Measurements from ENCODE around the gene ALDH1A3.

The ALDH1A3 gene

GRCh38 chr15:100859970-100860828, 19.4 kb upstream of the ALDH1A3 start:
- no peaks in the 10 kb centered on the region for H3K36me3 ChIP-seq (ENCODE audit: control insufficient read depth, insufficient read depth, low read length)
- H3K4me1 ChIP-seq (ENCODE audit: control insufficient read depth, insufficient read depth, low read length, poor library complexity, severe bottlenecking) = no peaks in the 10 kb centered on the region
- 90 to 98% methylated on average over 6 of the region's 11 CpGs for WGBS, 2 experiments (ENCODE audit: insufficient coverage in 2 of 2)
- no peak overlapping the region for H3K27ac ChIP-seq (ENCODE audit: low read depth, low read length, severe bottlenecking)
- no peak overlapping the region for H3K4me3 ChIP-seq (ENCODE audit: extremely low read depth, insufficient read depth, low read length, poor library complexity, severe bottlenecking)
- H3K9me3 ChIP-seq (ENCODE audit: control insufficient read depth, low read length) = peaks cover 10% of the 10 kb centered on the region

GRCh38 chr15:100860829-100861510, 18.7 kb upstream of the ALDH1A3 start:
- 80 to 82% methylated on average over 8 to 11 of the region's 14 CpGs for WGBS, 2 experiments (ENCODE audit: insufficient coverage in 2 of 2)

GRCh38 chr15:100861511-100861991, 18.1 kb upstream of the ALDH1A3 start:
- peaks cover 10% of the 10 kb centered on the region for H3K9me3 ChIP-seq (ENCODE audit: control insufficient read depth, low read length)
- WGBS, 2 experiments (ENCODE audit: insufficient coverage in 2 of 2) = 87 to 89% methylated on average over 12 to 14 of the region's 16 CpGs
- H3K4me1 ChIP-seq (ENCODE audit: control insufficient read depth, insufficient read depth, low read length, poor library complexity, severe bottlenecking) = no peaks in the 10 kb centered on the region
- no peak overlapping the region for H3K4me3 ChIP-seq (ENCODE audit: extremely low read depth, insufficient read depth, low read length, poor library complexity, severe bottlenecking)
- no peaks in the 10 kb centered on the region for H3K36me3 ChIP-seq (ENCODE audit: control insufficient read depth, insufficient read depth, low read length)
- no peak overlapping the region for H3K27ac ChIP-seq (ENCODE audit: low read depth, low read length, severe bottlenecking)

More at GRCh38 chr15:100860829-100861510, 18.7 kb upstream of the ALDH1A3 start:
- no peaks in the 10 kb centered on the region for H3K4me1 ChIP-seq (ENCODE audit: control insufficient read depth, insufficient read depth, low read length, poor library complexity, severe bottlenecking)
- no peak overlapping the region for H3K4me3 ChIP-seq (ENCODE audit: extremely low read depth, insufficient read depth, low read length, poor library complexity, severe bottlenecking)
- no peak overlapping the region for H3K27ac ChIP-seq (ENCODE audit: low read depth, low read length, severe bottlenecking)
- H3K9me3 ChIP-seq (ENCODE audit: control insufficient read depth, low read length) = peaks cover 10% of the 10 kb centered on the region
- no peaks in the 10 kb centered on the region for H3K36me3 ChIP-seq (ENCODE audit: control insufficient read depth, insufficient read depth, low read length)

GRCh38 chr15:100862162-100862561, 17.5 kb upstream of the ALDH1A3 start:
- Histone ChIP-seq H3K36me3 (ENCODE audit: control insufficient read depth, insufficient read depth, low read length) (no peaks in the 10 kb centered on the region), H3K4me3 (ENCODE audit: extremely low read depth, insufficient read depth, low read length, poor library complexity, severe bottlenecking) (no peak overlapping the region), H3K27ac (ENCODE audit: low read depth, low read length, severe bottlenecking) (no peak overlapping the region), H3K4me1 (ENCODE audit: control insufficient read depth, insufficient read depth, low read length, poor library complexity, severe bottlenecking) (no peaks in the 10 kb centered on the region), H3K9me3 (ENCODE audit: control insufficient read depth, low read length) (peaks cover 10% of the 10 kb centered on the region)
- WGBS, 2 experiments (ENCODE audit: insufficient coverage in 2 of 2) = 95% methylated on average over 4 of the region's 6 CpGs

- peaks cover 10% of the 10 kb centered on the region for H3K9me3 ChIP-seq (ENCODE audit: control insufficient read depth, low read length)
- H3K4me1 ChIP-seq (ENCODE audit: control insufficient read depth, insufficient read depth, low read length, poor library complexity, severe bottlenecking) = no peaks in the 10 kb centered on the region
- no peaks in the 10 kb centered on the region for H3K36me3 ChIP-seq (ENCODE audit: control insufficient read depth, insufficient read depth, low read length)
- no peak overlapping the region for H3K27ac ChIP-seq (ENCODE audit: low read depth, low read length, severe bottlenecking)
- H3K4me3 ChIP-seq (ENCODE audit: extremely low read depth, insufficient read depth, low read length, poor library complexity, severe bottlenecking) = no peak overlapping the region
- 90 to 100% methylated on average over 1 to 2 of the region's 7 CpGs for WGBS, 2 experiments (ENCODE audit: insufficient coverage in 2 of 2)
Observed at GRCh38 chr15:100863075-100863795, 16.4 kb upstream of the ALDH1A3 start.

- no peak overlapping the region for H3K27ac ChIP-seq (ENCODE audit: low read depth, low read length, severe bottlenecking)
- H3K36me3 ChIP-seq (ENCODE audit: control insufficient read depth, insufficient read depth, low read length) = no peaks in the 10 kb centered on the region
- WGBS, 2 experiments (ENCODE audit: insufficient coverage in 2 of 2) = 88 to 91% methylated on average over 14 to 15 of the region's 15 CpGs
- peaks cover 10% of the 10 kb centered on the region for H3K9me3 ChIP-seq (ENCODE audit: control insufficient read depth, low read length)
- H3K4me1 ChIP-seq (ENCODE audit: control insufficient read depth, insufficient read depth, low read length, poor library complexity, severe bottlenecking) = no peaks in the 10 kb centered on the region
- H3K4me3 ChIP-seq (ENCODE audit: extremely low read depth, insufficient read depth, low read length, poor library complexity, severe bottlenecking) = no peak overlapping the region
Observed at GRCh38 chr15:100863796-100864267, 15.8 kb upstream of the ALDH1A3 start.

- Histone ChIP-seq H3K9me3 (ENCODE audit: control insufficient read depth, low read length) (peaks cover 10% of the 10 kb centered on the region), H3K4me1 (ENCODE audit: control insufficient read depth, insufficient read depth, low read length, poor library complexity, severe bottlenecking) (no peaks in the 10 kb centered on the region), H3K27ac (ENCODE audit: low read depth, low read length, severe bottlenecking) (no peak overlapping the region), H3K36me3 (ENCODE audit: control insufficient read depth, insufficient read depth, low read length) (no peaks in the 10 kb centered on the region), H3K4me3 (ENCODE audit: extremely low read depth, insufficient read depth, low read length, poor library complexity, severe bottlenecking) (no peak overlapping the region)
- WGBS, 2 experiments (ENCODE audit: insufficient coverage in 2 of 2) = 87 to 89% methylated on average over 9 to 11 of the region's 12 CpGs
Observed at GRCh38 chr15:100866386-100867330, 13.0 kb upstream of the ALDH1A3 start.

GRCh38 chr15:100867433-100867832, 12.2 kb upstream of the ALDH1A3 start:
- Histone ChIP-seq H3K36me3 (ENCODE audit: control insufficient read depth, insufficient read depth, low read length) (no peaks in the 10 kb centered on the region), H3K4me1 (ENCODE audit: control insufficient read depth, insufficient read depth, low read length, poor library complexity, severe bottlenecking) (no peaks in the 10 kb centered on the region), H3K4me3 (ENCODE audit: extremely low read depth, insufficient read depth, low read length, poor library complexity, severe bottlenecking) (no peak overlapping the region), H3K9me3 (ENCODE audit: control insufficient read depth, low read length) (peaks cover 10% of the 10 kb centered on the region), H3K27ac (ENCODE audit: low read depth, low read length, severe bottlenecking) (no peak overlapping the region)
- 83 to 93% methylated on average over 1 to 3 of the region's 3 CpGs for WGBS, 2 experiments (ENCODE audit: insufficient coverage in 2 of 2)

- Histone ChIP-seq H3K9me3 (ENCODE audit: control insufficient read depth, low read length) (peaks cover 10% of the 10 kb centered on the region), H3K4me1 (ENCODE audit: control insufficient read depth, insufficient read depth, low read length, poor library complexity, severe bottlenecking) (no peaks in the 10 kb centered on the region), H3K36me3 (ENCODE audit: control insufficient read depth, insufficient read depth, low read length) (no peaks in the 10 kb centered on the region), H3K4me3 (ENCODE audit: extremely low read depth, insufficient read depth, low read length, poor library complexity, severe bottlenecking) (no peak overlapping the region), H3K27ac (ENCODE audit: low read depth, low read length, severe bottlenecking) (no peak overlapping the region)
- 68 to 72% methylated on average over 11 to 13 of the region's 13 CpGs for WGBS, 2 experiments (ENCODE audit: insufficient coverage in 2 of 2)
Observed at GRCh38 chr15:100869151-100869999, 10.3 kb upstream of the ALDH1A3 start.

Data from mesodermal cell (in vitro differentiated cells).